K562 (cell line): ENCODE measurements around the gene LAMB4. TPM values are rescaled to one million over a fixed set of nuclear protein-coding genes. Genes with fewer than 3 reads are reported as not detected.

Source experiments
- ATF2 ChIP-seq: sonication (generic); formaldehyde crosslinking; IDR thresholded peaks from 2 replicates; pipeline ENCODE4 v1.8.1; 2022; ENCODE audit warnings: missing genetic modification reagents
- ATF3 ChIP-seq, 2 experiments: fragments of 450-650 bp in 1 of 2; sonication (generic) in 1 of 2; formaldehyde crosslinking in 1 of 2; IDR thresholded peaks in 1 of 2; conservative IDR thresholded peaks in 1 of 2; 2 replicates each; pipeline versions ENCODE4 v1.6.1 to v1.8.1; 2016 to 2023; ENCODE audit warnings: mild to moderate bottlenecking in 2 of 2, moderate library complexity in 2 of 2, inconsistent platforms in 1 of 2, missing genetic modification reagents in 1 of 2
- CEBPB ChIP-seq: fragments of 450-650 bp; IDR thresholded peaks from 2 replicates; pipeline ENCODE4 v1.6.1; 2016; ENCODE audit warnings: missing genetic modification characterization, missing compliant biosample characterization
- CEBPZ ChIP-seq: fragments of 150-350 bp; IDR thresholded peaks from 2 replicates; pipeline ENCODE4 v1.6.1; 2014; ENCODE audit warnings: low read depth, mild to moderate bottlenecking, low read length, borderline replicate concordance
- ELF4 ChIP-seq: fragments of 450-650 bp; formaldehyde crosslinking; IDR thresholded peaks from 2 replicates; pipeline ENCODE4 v1.4.0; 2022; ENCODE audit warnings: missing genetic modification characterization
- FOS ChIP-seq: IDR thresholded peaks from 3 replicates; pipeline ENCODE4 v1.6.1; 2011; ENCODE audit not compliant: insufficient read length; ENCODE audit errors: extremely low read depth
- MECOM ChIP-seq: fragments of 250-450 bp; sonication (Bioruptor Pico); IDR thresholded peaks from 2 replicates; pipeline ENCODE4 v1.8.0; 2022; ENCODE audit warnings: inconsistent platforms
- PCBP1 ChIP-seq: fragments of 200-400 bp; formaldehyde crosslinking; IDR thresholded peaks from 2 replicates; pipeline ENCODE4 v1.6.1; 2018; ENCODE audit warnings: mild to moderate bottlenecking, low read depth, low read length; ENCODE audit not compliant: poor library complexity, severe bottlenecking
- TEAD2 ChIP-seq: fragments of 450-650 bp; IDR thresholded peaks from 2 replicates; pipeline ENCODE4 v1.6.1; 2016; ENCODE audit warnings: missing genetic modification characterization, control low read depth, missing compliant biosample characterization
- ZHX1 ChIP-seq: fragments of 150-350 bp; conservative IDR thresholded peaks from 2 replicates; pipeline ENCODE4 v1.6.1; 2014; ENCODE audit warnings: low read length
- ZKSCAN1 ChIP-seq: fragments of 150-350 bp; IDR thresholded peaks from 2 replicates; pipeline ENCODE4 v1.6.1; 2016; ENCODE audit warnings: low read depth, low read length
- ZNF586 ChIP-seq: fragments of 450-650 bp; formaldehyde crosslinking; conservative IDR thresholded peaks from 2 replicates; pipeline ENCODE4 v1.4.0; 2020; ENCODE audit warnings: mild to moderate bottlenecking, moderate library complexity
- ZNF830 ChIP-seq: fragments of 250-450 bp; sonication (Bioruptor Pico); IDR thresholded peaks from 2 replicates; pipeline ENCODE4 v1.5.0; 2021; ENCODE audit warnings: mild to moderate bottlenecking
- polyA plus RNA-seq, 8 experiments: library from polyadenylated mRNA; depleted of rRNA in 4 of 8; stranded (reverse) in 5 of 8; unstranded in 3 of 8; fragments of >200 nt; fragmentation: Nextera tagmentation in 2 of 8; fragmentation: Illumina TruSeq in 1 of 8; extraction: Ambion mirVana in 2 of 8; extraction: Trizol in 1 of 8; gene quantifications; 2 replicates each; pipeline versions ENCODE4 v1.2.1 to v1.2.3, GENCODE V29; 2011 to 2014; ENCODE audit warnings: inconsistent platforms in 1 of 8, missing spikeins in 1 of 8
- total RNA-seq, 7 experiments: library from RNA; depleted of rRNA in 6 of 7; stranded (reverse); fragments of >200 nt in 6 of 7; fragmentation: Illumina TruSeq in 2 of 7; extraction: Trizol in 2 of 7; gene quantifications; 2 replicates each; pipeline versions ENCODE4 v1.2.1 to v1.2.3, GENCODE V29; 2011 to 2021; ENCODE audit warnings: low replicate concordance in 1 of 7
- TF ChIP-seq, protein P1 (sequence below): fragments of 250-450 bp; sonication (Bioruptor Pico); IDR thresholded peaks from 2 replicates; pipeline ENCODE4 v1.5.0; 2020; ENCODE audit warnings: mild to moderate bottlenecking, borderline replicate concordance

Gene LAMB4
- total and polyA plus RNA-seq, 9 of the 15 experiments (the other 6 are each of a cell fraction or from before 2014, with no cell fraction given), result 0.06 to 0.13 (median 0.07) TPM; not detected in 6

DNA sequence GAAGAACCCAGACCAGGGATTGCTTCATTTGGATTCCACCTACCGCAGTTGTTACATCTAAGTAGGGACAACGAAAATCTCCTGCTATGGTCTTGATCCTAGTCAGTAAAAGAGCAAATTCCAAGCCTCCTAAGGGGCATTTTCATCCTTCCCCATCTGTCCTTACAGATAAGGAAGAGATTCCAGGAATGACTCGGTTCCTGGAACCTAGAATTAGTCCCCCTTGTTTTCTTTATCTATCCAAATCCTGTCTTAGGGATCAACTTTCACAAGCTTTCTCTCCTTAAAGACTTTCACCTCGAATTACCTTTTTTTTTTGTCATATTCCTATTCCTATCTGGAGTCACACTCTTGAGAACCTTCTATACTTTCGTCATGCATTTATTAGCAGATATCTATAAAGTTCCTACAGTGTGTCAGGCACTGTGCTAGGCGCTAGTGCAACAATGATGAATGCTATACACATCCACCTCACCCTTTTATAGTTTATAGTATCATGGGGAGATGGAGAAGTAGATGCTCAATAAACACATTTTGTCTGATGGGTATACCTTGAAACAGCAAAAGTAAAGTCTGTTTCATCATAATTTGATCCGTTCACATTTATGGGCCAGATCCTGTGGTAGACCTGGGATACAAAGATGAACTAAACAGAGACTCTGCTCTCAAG is 39.2 kb downstream of the LAMB4 start (continued):
- TF ChIP-seq CEBPZ (no peak), PCBP1 (no peak), ZNF586 (no peak), ATF3 (IDR thresholded peaks at IDR 0.05) (peak; percentile 28; the same call in 1 of the 2 replicates), ATF3 (CRISPR knock-in tag; conservative IDR thresholded peaks at IDR 0.05) (no peak), MECOM (CRISPR knock-in tag) (no peak), FOS (no peak), ZHX1 (no peak), ZKSCAN1 (peak; percentile 83), TEAD2 (tag) (no peak), ATF2 (CRISPR knock-in tag) (no peak), ELF4 (CRISPR knock-in tag) (no peak), CEBPB (peak; percentile 62), ZNF830 (CRISPR knock-in tag) (no peak)
- TF ChIP-seq, protein P1, sequence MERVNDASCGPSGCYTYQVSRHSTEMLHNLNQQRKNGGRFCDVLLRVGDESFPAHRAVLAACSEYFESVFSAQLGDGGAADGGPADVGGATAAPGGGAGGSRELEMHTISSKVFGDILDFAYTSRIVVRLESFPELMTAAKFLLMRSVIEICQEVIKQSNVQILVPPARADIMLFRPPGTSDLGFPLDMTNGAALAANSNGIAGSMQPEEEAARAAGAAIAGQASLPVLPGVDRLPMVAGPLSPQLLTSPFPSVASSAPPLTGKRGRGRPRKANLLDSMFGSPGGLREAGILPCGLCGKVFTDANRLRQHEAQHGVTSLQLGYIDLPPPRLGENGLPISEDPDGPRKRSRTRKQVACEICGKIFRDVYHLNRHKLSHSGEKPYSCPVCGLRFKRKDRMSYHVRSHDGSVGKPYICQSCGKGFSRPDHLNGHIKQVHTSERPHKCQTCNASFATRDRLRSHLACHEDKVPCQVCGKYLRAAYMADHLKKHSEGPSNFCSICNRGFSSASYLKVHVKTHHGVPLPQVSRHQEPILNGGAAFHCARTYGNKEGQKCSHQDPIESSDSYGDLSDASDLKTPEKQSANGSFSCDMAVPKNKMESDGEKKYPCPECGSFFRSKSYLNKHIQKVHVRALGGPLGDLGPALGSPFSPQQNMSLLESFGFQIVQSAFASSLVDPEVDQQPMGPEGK (CRISPR knock-in tag), result no peak
